Measurements from ENCODE around the gene SLC6A8. TPM values are rescaled to one million over a fixed set of nuclear protein-coding genes. Genes with fewer than 3 reads are reported as not detected.
"Not testable (repeated sequence)": the region's sequence is repeated elsewhere in the genome, so short reads cannot be mapped to it uniquely, and the experiment has no call there.

Gene SLC6A8
- total and polyA plus RNA-seq, 2 of the 4 experiments (the other 2 are of a cell fraction) = 7.2 to 25.5 TPM

- ATAC-seq (ENCODE audit: low read depth); H4K91ac ChIP-seq (ENCODE audit: insufficient read depth, low read depth, low read length); H2BK15ac ChIP-seq (ENCODE audit: low read depth, low read length); H3K4me3 ChIP-seq (ENCODE audit: insufficient read depth, low read depth, low read length); H2BK5ac ChIP-seq (ENCODE audit: low read depth, low read length, poor library complexity, severe bottlenecking); H3K79me1 ChIP-seq (ENCODE audit: low read depth in 1 of 2, low read length in 2 of 2); dilution Hi-C loops (cut with HindIII; ENCODE audit: low sequenced_read_pairs, unreplicated experiment); in situ Hi-C loops (cut with MboI; ENCODE audit: low sequenced_read_pairs); H4K5ac ChIP-seq (ENCODE audit: low read depth, low read length); H3K4ac ChIP-seq (ENCODE audit: low read depth, low read length); H3K27me3 ChIP-seq (ENCODE audit: control insufficient read depth, insufficient read depth, low read length); CTCF ChIA-PET; BruUV-seq (replicated peaks); H3K4me2 ChIP-seq (ENCODE audit: low read depth, low read length); H3K4me1 ChIP-seq (ENCODE audit: control insufficient read depth, insufficient read depth, low read length); H3K18ac ChIP-seq (ENCODE audit: low read depth, low read length); H3K27ac ChIP-seq (ENCODE audit: insufficient read depth, low read length); H4K8ac ChIP-seq (ENCODE audit: low read depth in 2 of 2, low read length in 2 of 2); H3K56ac ChIP-seq (ENCODE audit: extremely low read depth, insufficient read depth, low read length); H3K9me1 ChIP-seq (ENCODE audit: insufficient read depth, low read length); H2AK9ac ChIP-seq (replicated peaks; ENCODE audit: low read depth, low read length, poor library complexity); H3K9me3 ChIP-seq (ENCODE audit: control insufficient read depth, insufficient read depth, low read length); intact Hi-C loops (cut with micrococcal nuclease); H3K9ac ChIP-seq (ENCODE audit: low read depth, low read length); DNase-seq; H3K23ac ChIP-seq (ENCODE audit: low read depth, low read length); H3K14ac ChIP-seq (replicated peaks; ENCODE audit: low read depth, low read length); H2AFZ ChIP-seq (replicated peaks; ENCODE audit: low read length, poor library complexity); H2AK5ac ChIP-seq (ENCODE audit: low read depth, low read length); H2BK20ac ChIP-seq (ENCODE audit: low read depth, low read length); H3K36me3 ChIP-seq (ENCODE audit: control insufficient read depth, insufficient read depth, low read length); H2BK120ac ChIP-seq (ENCODE audit: low read depth, low read length): not testable (repeated sequence)
- WGBS, 2 experiments (ENCODE audit: extremely low coverage in 2 of 2, insufficient read length in 1 of 2) = 72% methylated on average over 2 of the region's 21 CpGs; no CpG with 5 or more reads in 1 of the 2 experiments
- POLR2A ChIA-PET (ENCODE audit: unreplicated experiment) = interaction anchor here (0.6 kb wide), 1 partner anchor 11 kb away, joined by 3 read pairs; no protein-coding TSS in a partner anchor
- H4K20me1 ChIP-seq (ENCODE audit: insufficient read depth, low read length) = peaks cover 12% of the 10 kb centered on the region
These were observed 3.5 kb downstream of the SLC6A8 start for GRCh38 chrX:153691032-153691827.
